Measurements from ENCODE around the gene APOBEC4.
"Not testable (repeated sequence)": the region's sequence is repeated elsewhere in the genome, so short reads cannot be mapped to it uniquely, and the experiment has no call there.

The APOBEC4 gene

GRCh38 chr1:183652547-183653461, at the start of gene APOBEC4:
Gene APOBEC4, minus strand, starts transcription at chr1:183653316. Its CDS starts 4,535 bp downstream, at chr1:183648781.
- DNase-seq: peak in 1 of 2 donors; percentile 50

- DNase-seq: no peak
Measured at GRCh38 chr1:183702813-183703198, 49.7 kb upstream of the APOBEC4 start.

GRCh38 chr1:183702087-183702812, 49.1 kb upstream of the APOBEC4 start:
- DNase-seq: no peak

- DNase-seq: no peak
Measured at GRCh38 chr1:183699616-183700160, 46.6 kb upstream of the APOBEC4 start.

GRCh38 chr1:183697814-183698590, 44.9 kb upstream of the APOBEC4 start:
- DNase-seq: no peak

GRCh38 chr1:183696981-183697380, 43.9 kb upstream of the APOBEC4 start:
- no peak for DNase-seq

GRCh38 chr1:183694755-183695154, 41.6 kb upstream of the APOBEC4 start:
- no peak for DNase-seq

- no peak for DNase-seq
Measured at GRCh38 chr1:183694066-183694465, 41.0 kb upstream of the APOBEC4 start.

- no peak for DNase-seq
Measured at GRCh38 chr1:183693521-183693920, 40.4 kb upstream of the APOBEC4 start.

GRCh38 chr1:183689762-183690204, 36.7 kb upstream of the APOBEC4 start:
- no peak for DNase-seq

GRCh38 chr1:183688341-183689060, 35.4 kb upstream of the APOBEC4 start:
- no peak for DNase-seq

- no peak for DNase-seq
Measured at GRCh38 chr1:183687546-183688304, 34.6 kb upstream of the APOBEC4 start.

GRCh38 chr1:183686229-183686628, 33.1 kb upstream of the APOBEC4 start:
- DNase-seq: no peak

- no peak for DNase-seq
Measured at GRCh38 chr1:183685112-183685713, 32.1 kb upstream of the APOBEC4 start.

GRCh38 chr1:183679363-183679762, 26.2 kb upstream of the APOBEC4 start:
- not testable (repeated sequence) for DNase-seq

GRCh38 chr1:183678819-183679218, 25.7 kb upstream of the APOBEC4 start:
- DNase-seq: no peak

GRCh38 chr1:183676586-183677189, 23.6 kb upstream of the APOBEC4 start:
- no peak for DNase-seq

- no peak for DNase-seq
Measured at GRCh38 chr1:183675883-183676585, 22.9 kb upstream of the APOBEC4 start.

- DNase-seq: no peak
Measured at GRCh38 chr1:183675381-183675780, 22.3 kb upstream of the APOBEC4 start.

- DNase-seq: no peak
Measured at GRCh38 chr1:183674886-183675285, 21.8 kb upstream of the APOBEC4 start.
